HepG2 (cell line): Measurements from ENCODE around the gene C10orf90. TPM values are rescaled to one million over a fixed set of nuclear protein-coding genes. Genes with fewer than 3 reads are reported as not detected.

Source experiments
- ATAC-seq: fragments of 200-7000 bp; cut with Tn5 transposase; 3 replicates; pipeline ENCODE4 v1.9.1; 2020; ENCODE audit warnings: mild to moderate bottlenecking, moderate library complexity
- BruUV-seq: library from RNA; stranded (reverse); fragments of 400-500 nt; replicated peaks from 2 replicates; lab custom pipeline; 2021; lab: Mats Ljungman, UMichigan
- CTCF ChIA-PET: fragments of 300-600 bp; formaldehyde crosslinking; extraction: SDS; loops from one replicate; lab custom pipeline; 2021; ENCODE audit warnings: low total read pairs, inconsistent platforms, low intra/inter-chr PET ratio; lab: Yijun Ruan, JAX
- POLR2A ChIA-PET: fragments of 350-600 bp; sonication (Branson Sonifier 250); formaldehyde crosslinking; loops from one replicate; lab custom pipeline; 2020; ENCODE audit warnings: antibody characterized with exemption, inconsistent platforms; lab: Yijun Ruan, JAX
- DNase-seq: peaks from one replicate; pipeline ENCODE4 v3.0.0-alpha.2; 2015; ENCODE audit warnings: low spot score
- FAIRE-seq: peaks from 3 replicates; lab custom pipeline; 2011; peaks lifted over from hg19 to GRCh38; lab: Jason Lieb, UNC
- H2AFZ ChIP-seq: one replicate; pipeline ENCODE4 v1.6.1; 2011; ENCODE audit warnings: low read length, inconsistent platforms
- H3K27ac ChIP-seq: fragments of 300-600 bp; 3 replicates; pipeline ENCODE4 v1.8.0; 2011; ENCODE audit warnings: mixed run types, mild to moderate bottlenecking, mixed read lengths, low read length, inconsistent platforms; ENCODE audit not compliant: insufficient read depth; ENCODE audit errors: extremely low read length
- H3K27me3 ChIP-seq, 2 experiments: fragments of 200-600 bp in 1 of 2; 2 replicates in 1 of 2; 3 replicates in 1 of 2; pipeline versions ENCODE4 v1.6.0 to v1.8.0; 2011; ENCODE audit warnings: low read length in 2 of 2, mild to moderate bottlenecking in 2 of 2, moderate library complexity in 2 of 2, inconsistent platforms in 1 of 2; ENCODE audit not compliant: insufficient read depth in 2 of 2, control insufficient read depth in 1 of 2
- H3K36me3 ChIP-seq, 2 experiments: fragments of 200-600 bp in 1 of 2; replicated peaks in 1 of 2; 2 replicates in 1 of 2; 3 replicates in 1 of 2; pipeline versions ENCODE4 v1.5.1 to v1.8.0; 2011; ENCODE audit warnings: low read length in 2 of 2, inconsistent platforms in 1 of 2; ENCODE audit not compliant: insufficient read depth in 2 of 2, control insufficient read depth in 1 of 2
- H3K4me1 ChIP-seq: 2 replicates; pipeline ENCODE4 v1.5.1; 2012; ENCODE audit warnings: low read length, inconsistent platforms; ENCODE audit not compliant: insufficient read depth
- H3K4me2 ChIP-seq: 2 replicates; pipeline ENCODE4 v1.6.0; 2011; ENCODE audit warnings: low read depth, low read length, inconsistent platforms
- H3K4me3 ChIP-seq, 3 experiments: fragments of 200-600 bp in 1 of 3; sonication (generic), shearing (Covaris generic) in 1 of 3; replicated peaks in 1 of 3; 2 replicates each; pipeline ENCODE4 v1.5.1; 2011 to 2016; ENCODE audit warnings: low read length in 3 of 3, inconsistent platforms in 2 of 3, low read depth in 2 of 3, mild to moderate bottlenecking in 2 of 3, control low read depth in 1 of 3, mixed read lengths in 1 of 3; ENCODE audit not compliant: insufficient read depth in 1 of 3
- H3K79me2 ChIP-seq: one replicate; pipeline ENCODE4 v1.6.1; 2011; ENCODE audit warnings: low read length, inconsistent platforms; ENCODE audit not compliant: insufficient read depth
- H3K9ac ChIP-seq: 2 replicates; pipeline ENCODE4 v1.6.0; 2011; ENCODE audit warnings: mild to moderate bottlenecking, low read depth, low read length, inconsistent platforms; ENCODE audit not compliant: insufficient read depth
- H3K9me3 ChIP-seq: 2 replicates; pipeline ENCODE4 v1.5.1; 2012; ENCODE audit warnings: mild to moderate bottlenecking, low read length
- H4K20me1 ChIP-seq: 2 replicates; pipeline ENCODE4 v1.6.0; 2011; ENCODE audit warnings: inconsistent platforms, mild to moderate bottlenecking, low read length, moderate library complexity; ENCODE audit not compliant: insufficient read depth
- MAFK ChIP-seq, 2 experiments: IDR thresholded peaks in 1 of 2; conservative IDR thresholded peaks in 1 of 2; 2 replicates each; pipeline ENCODE4 v1.6.1; 2011; ENCODE audit warnings: improper control_type of control experiment in 2 of 2, low read length in 2 of 2
- MZF1 ChIP-seq: sonication (generic); formaldehyde crosslinking; IDR thresholded peaks from 2 replicates; pipeline ENCODE4 v1.8.1; 2023; ENCODE audit warnings: mild to moderate bottlenecking, missing genetic modification reagents, borderline replicate concordance
- NR3C1 ChIP-seq: sonication (generic); formaldehyde crosslinking; IDR thresholded peaks from 2 replicates; pipeline ENCODE4 v1.4.0; 2020; ENCODE audit warnings: missing genetic modification reagents
- ZNF12 ChIP-seq: sonication (generic); formaldehyde crosslinking; IDR thresholded peaks from 2 replicates; pipeline ENCODE4 v1.5.0; 2020; ENCODE audit warnings: missing genetic modification reagents
- ZNF205 ChIP-seq: IDR thresholded peaks from 2 replicates; pipeline ENCODE4 v1.6.1; 2018; ENCODE audit warnings: missing biosample characterization, missing genetic modification reagents
- WGBS: methylation state at CpG from one replicate; pipeline ENCODE4 v1.1.6; 2017; ENCODE audit warnings: low lambda C conversion rate; 5-methylcytosine and 5-hydroxymethylcytosine counted together
- in situ Hi-C: cut with HindIII; loops from 2 replicates; pipeline ENCODE4 v1.10.0; 2017; ENCODE audit warnings: low pct_unique_long_range_greater_than_20kb; ENCODE audit not compliant: extremely low pct_ligation_motif_present
- intact Hi-C: fragments of 100-400 bp; cut with micrococcal nuclease; formaldehyde crosslinking; loops from one replicate; pipeline ENCODE4 v1.10.0; 2022; ENCODE audit not compliant: unreplicated experiment
- polyA plus RNA-seq, 8 experiments: library from polyadenylated mRNA; depleted of rRNA in 3 of 8; stranded (reverse) in 7 of 8; unstranded in 1 of 8; fragments of >200 nt; fragmentation: Illumina TruSeq in 4 of 8; extraction: Trizol in 4 of 8; gene quantifications; 2 replicates each; pipeline versions ENCODE4 v1.2.1 to v1.2.3, GENCODE V29; 2011 to 2016; ENCODE audit warnings: low read depth in 4 of 8, missing spikeins in 1 of 8, mixed read lengths in 1 of 8; ENCODE audit not compliant: insufficient read depth in 1 of 8
- total RNA-seq, 5 experiments: library from RNA; depleted of rRNA; stranded (reverse); fragments of >200 nt; fragmentation: Illumina TruSeq; extraction: Trizol; gene quantifications; 2 replicates each; pipeline ENCODE4 v1.2.3, GENCODE V29; 2016; ENCODE audit warnings: low read depth in 1 of 5

C10orf90 gene
- total and polyA plus RNA-seq, 2 of the 13 experiments (the other 11 are each of a cell fraction or from before 2014, with no cell fraction given) = not detected

DNA sequence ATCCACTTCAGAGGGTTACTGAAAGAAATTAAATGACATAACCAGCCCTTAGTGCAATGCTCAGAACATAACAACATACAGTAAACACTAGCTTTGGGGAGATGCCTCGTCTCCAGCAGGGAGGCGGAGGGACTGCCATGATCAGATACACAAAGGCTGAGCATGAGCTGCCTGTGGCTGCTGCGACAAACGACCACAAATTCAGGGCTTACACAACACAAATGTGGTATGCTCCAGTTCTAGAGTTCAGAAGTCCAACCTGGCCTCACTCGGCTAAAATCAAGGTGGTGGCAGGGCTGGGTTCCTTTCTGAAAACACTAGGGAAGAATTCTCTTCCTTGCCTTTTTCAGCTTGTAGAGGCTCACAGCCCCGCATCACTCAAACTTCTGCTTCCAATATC, 154.0 kb downstream of the C10orf90 start:
- Histone ChIP-seq H3K4me2 (no peak overlapping the region), H3K9me3 (no peaks in the 10 kb centered on the region), H4K20me1 (no peaks in the 10 kb centered on the region), H3K9ac (no peak overlapping the region), H3K27ac (no peak overlapping the region), H3K4me3 (no peak overlapping the region), H3K27me3 (peaks cover 0 to 6% of the 10 kb centered on the region in 2 experiments; a peak in 2 of 5 replicates), H3K79me2 (no peaks in the 10 kb centered on the region), H3K4me1 (peaks cover 7% of the 10 kb centered on the region; the same call in 1 of the 2 replicates), H3K36me3 (no peaks in the 10 kb centered on the region), H2AFZ (no peak overlapping the region)
- WGBS = 24% methylated on average over 5 of the region's 6 CpGs
- TF ChIP-seq ZNF12 (CRISPR knock-in tag) = peak; percentile 89
- no peak for TF ChIP-seq MAFK (conservative IDR thresholded peaks at IDR 0.05 in 1 of 2, IDR thresholded peaks at IDR 0.05 in 1 of 2; ENCODE audit: low read length in 2 of 2)
- ChIA-PET CTCF (no interaction called here), POLR2A (no interaction called here)
- BruUV-seq = no TSS peak
- DNase-seq (no peak), ATAC-seq (no peak), FAIRE-seq (no peak)
- intact Hi-C loops (no loop called here), in situ Hi-C loops (no loop called here)

DNA sequence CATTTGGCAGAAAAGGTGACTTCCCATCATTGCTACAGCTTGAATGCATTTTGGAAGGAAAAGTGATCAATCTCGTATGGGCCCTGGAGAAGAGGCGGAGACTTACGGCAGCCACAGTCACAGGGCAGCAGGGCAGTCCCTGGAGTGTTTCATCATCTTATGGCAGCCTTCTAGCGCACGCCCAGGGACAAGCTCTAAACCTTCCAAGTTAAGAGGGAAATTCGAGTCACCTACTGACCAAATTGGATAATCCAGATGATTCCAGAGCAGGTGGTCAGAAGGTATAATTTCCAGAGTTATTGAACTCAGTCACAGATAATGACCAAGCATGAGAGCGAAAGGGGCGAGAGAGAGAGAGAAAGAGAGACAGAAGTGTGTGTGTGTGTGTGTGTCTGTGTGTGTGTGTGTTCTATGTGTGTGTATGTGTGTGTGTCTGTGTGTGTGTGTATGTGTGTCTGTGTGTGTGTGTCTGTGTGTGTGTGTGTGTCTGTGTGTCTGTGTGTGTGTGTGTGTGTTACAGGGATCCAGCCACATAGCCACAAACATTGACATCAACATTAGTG, 158.5 kb downstream of the C10orf90 start:
- ChIA-PET CTCF (no interaction called here), POLR2A (no interaction called here)
- intact Hi-C loops = no loop called here
- in situ Hi-C loops = no loop called here
- DNase-seq (no peak), FAIRE-seq (no peak), ATAC-seq (no peak)
- Histone ChIP-seq H3K36me3 (no peaks in the 10 kb centered on the region), H3K79me2 (no peaks in the 10 kb centered on the region), H3K9me3 (no peaks in the 10 kb centered on the region), H4K20me1 (no peaks in the 10 kb centered on the region), H3K27ac (no peak overlapping the region), H3K4me1 (no peaks in the 10 kb centered on the region), H2AFZ (no peak overlapping the region), H3K4me3 (no peak overlapping the region), H3K27me3 (peaks cover 0 to 10% of the 10 kb centered on the region in 2 experiments; a peak in 2 of 5 replicates), H3K4me2 (no peak overlapping the region), H3K9ac (no peak overlapping the region)
- WGBS = 9% methylated on average over 8 of the region's 8 CpGs
- no TSS peak for BruUV-seq
- TF ChIP-seq ZNF205 (CRISPR knock-in tag) (no peak), NR3C1 (CRISPR knock-in tag) (no peak), MZF1 (CRISPR knock-in tag) (no peak)
